H1 (cell line): ENCODE results near the gene CASD1. TPM values are rescaled to one million over a fixed set of nuclear protein-coding genes. Genes with fewer than 3 reads are reported as not detected.

ENCODE experiments used
- CTCF ChIA-PET: fragments of 300-600 bp; sonication (Branson Sonifier 250); formaldehyde crosslinking; loops from one replicate; lab custom pipeline; 2021; ENCODE audit not compliant: partially characterized antibody; lab: Charles Lee
- POLR2A ChIA-PET: fragments of 300-600 bp; sonication (Branson Sonifier 250); formaldehyde crosslinking; loops from one replicate; lab custom pipeline; 2021; ENCODE audit warnings: inconsistent platforms; ENCODE audit not compliant: partially characterized antibody; lab: Charles Lee
- DNase-seq, 2 experiments: peaks; one replicate each; pipeline versions ENCODE4 v3.0.0 to v3.0.0-alpha.2; 2010 to 2022; ENCODE audit warnings: low spot score in 2 of 2, low read depth in 1 of 2, mixed read lengths in 1 of 2
- FAIRE-seq: peaks from 2 replicates; lab custom pipeline; 2011; peaks lifted over from hg19 to GRCh38; lab: Jason Lieb, UNC
- H2AFZ ChIP-seq: 2 replicates; pipeline ENCODE4 v1.8.1; 2012; ENCODE audit warnings: low read length, inconsistent platforms
- H2AK5ac ChIP-seq: 2 replicates; pipeline ENCODE4 v1.6.1; 2013; ENCODE audit warnings: low read depth, low read length
- H2BK120ac ChIP-seq: replicated peaks from 2 replicates; pipeline ENCODE3; 2013; ENCODE audit warnings: low read depth, low read length, inconsistent platforms
- H2BK12ac ChIP-seq: 2 replicates; pipeline ENCODE4 v1.6.1; 2013; ENCODE audit warnings: low read depth, low read length
- H2BK15ac ChIP-seq: 2 replicates; pipeline ENCODE4 v1.6.1; 2013; ENCODE audit warnings: low read length
- H2BK20ac ChIP-seq: 2 replicates; pipeline ENCODE4 v1.6.1; 2013; ENCODE audit warnings: low read length
- H2BK5ac ChIP-seq: 2 replicates; pipeline ENCODE4 v1.6.1; 2013; ENCODE audit warnings: low read depth, low read length
- H3K14ac ChIP-seq: 2 replicates; pipeline ENCODE4 v1.6.1; 2013; ENCODE audit warnings: inconsistent platforms; ENCODE audit not compliant: insufficient read length
- H3K18ac ChIP-seq: 2 replicates; pipeline ENCODE4 v1.6.1; 2013; ENCODE audit warnings: low read length; ENCODE audit errors: extremely low read depth
- H3K23ac ChIP-seq: 2 replicates; pipeline ENCODE4 v1.6.1; 2013; ENCODE audit warnings: inconsistent platforms; ENCODE audit not compliant: insufficient read length
- H3K23me2 ChIP-seq: 2 replicates; pipeline ENCODE4 v1.6.1; 2013; ENCODE audit warnings: low read depth, low read length
- H3K27ac ChIP-seq: 2 replicates; pipeline ENCODE4 v1.6.1; 2011; ENCODE audit warnings: low read depth, low read length, inconsistent platforms
- H3K27me3 ChIP-seq, 4 experiments: replicated peaks in 1 of 4; 1 replicate in 1 of 4; 2 replicates in 3 of 4; pipeline versions ENCODE4 v1.6.1 to v1.8.1; 2011 to 2013; ENCODE audit warnings: low read length in 3 of 4, mild to moderate bottlenecking in 3 of 4, inconsistent platforms in 2 of 4, mixed read lengths in 2 of 4, moderate library complexity in 1 of 4; ENCODE audit not compliant: control insufficient read depth in 3 of 4, insufficient read depth in 3 of 4; ENCODE audit errors: extremely low read depth in 1 of 4
- H3K36me3 ChIP-seq, 4 experiments: 2 replicates each; pipeline versions ENCODE4 v1.6.1 to v1.8.1; 2011 to 2013; ENCODE audit warnings: mild to moderate bottlenecking in 4 of 4, low read length in 3 of 4, moderate library complexity in 2 of 4, control low read depth in 1 of 4, inconsistent platforms in 1 of 4; ENCODE audit not compliant: insufficient read depth in 4 of 4, control insufficient read depth in 2 of 4
- H3K4ac ChIP-seq: replicated peaks from 2 replicates; pipeline ENCODE3; 2013; ENCODE audit warnings: low read length, low read depth, mixed read lengths, inconsistent platforms; ENCODE audit not compliant: insufficient read length
- H3K4me1 ChIP-seq, 4 experiments: replicated peaks in 1 of 4; 1 replicate in 1 of 4; 2 replicates in 3 of 4; pipeline versions ENCODE4 v1.6.1 to v1.8.1; 2011 to 2013; ENCODE audit warnings: low read length in 3 of 4, inconsistent platforms in 2 of 4, mixed read lengths in 1 of 4; ENCODE audit not compliant: insufficient read depth in 4 of 4, control insufficient read depth in 3 of 4
- H3K4me2 ChIP-seq, 2 experiments: 2 replicates each; pipeline versions ENCODE4 v1.6.1 to v1.8.1; 2011 to 2013; ENCODE audit warnings: low read depth in 2 of 2, low read length in 2 of 2, control low read depth in 1 of 2, inconsistent platforms in 1 of 2, mild to moderate bottlenecking in 1 of 2; ENCODE audit not compliant: insufficient read depth in 1 of 2
- H3K4me3 ChIP-seq, 4 experiments: fragments of 200-600, 300-600 bp in 1 of 4; sonication (generic), shearing (Covaris generic), sonication (Bioruptor Twin) in 1 of 4; 2 replicates each; pipeline versions ENCODE4 v1.5.1 to v1.8.1; 2011 to 2016; ENCODE audit warnings: low read length in 4 of 4, low read depth in 3 of 4, control low read depth in 2 of 4, inconsistent platforms in 2 of 4, mild to moderate bottlenecking in 2 of 4, mixed read lengths in 1 of 4, moderate library complexity in 1 of 4; ENCODE audit not compliant: insufficient read depth in 2 of 4; ENCODE audit errors: extremely low read depth in 1 of 4
- H3K56ac ChIP-seq: replicated peaks from 2 replicates; pipeline ENCODE3; 2013; ENCODE audit warnings: low read depth, mild to moderate bottlenecking, mixed read lengths, low read length, inconsistent platforms; ENCODE audit not compliant: insufficient read length
- H3K79me1 ChIP-seq: 2 replicates; pipeline ENCODE4 v1.6.1; 2013; ENCODE audit warnings: low read depth, low read length, control low read depth
- H3K79me2 ChIP-seq, 2 experiments: 2 replicates each; pipeline versions ENCODE4 v1.6.1 to v1.8.1; 2012 to 2013; ENCODE audit warnings: low read length in 2 of 2, mild to moderate bottlenecking in 2 of 2, inconsistent platforms in 1 of 2; ENCODE audit not compliant: insufficient read depth in 2 of 2, control insufficient read depth in 1 of 2
- H3K9ac ChIP-seq, 4 experiments: replicated peaks in 1 of 4; 1 replicate in 1 of 4; 2 replicates in 3 of 4; pipeline versions ENCODE4 v1.6.1 to v1.8.1; 2011 to 2013; ENCODE audit warnings: low read depth in 3 of 4, low read length in 3 of 4, control low read depth in 2 of 4, mild to moderate bottlenecking in 2 of 4, moderate library complexity in 2 of 4, inconsistent platforms in 1 of 4; ENCODE audit errors: extremely low read depth in 1 of 4
- H3K9me3 ChIP-seq, 2 experiments: 2 replicates each; pipeline versions ENCODE4 v1.6.1 to v1.8.1; 2012 to 2013; ENCODE audit warnings: mild to moderate bottlenecking in 2 of 2, moderate library complexity in 2 of 2, control low read depth in 1 of 2, inconsistent platforms in 1 of 2, low read depth in 1 of 2, low read length in 1 of 2, mixed read lengths in 1 of 2; ENCODE audit not compliant: insufficient read depth in 2 of 2
- H4K20me1 ChIP-seq, 2 experiments: replicated peaks in 1 of 2; 2 replicates each; pipeline versions ENCODE3 to v1.8.1; 2011 to 2013; ENCODE audit warnings: inconsistent platforms in 2 of 2, low read length in 2 of 2, mild to moderate bottlenecking in 1 of 2; ENCODE audit not compliant: insufficient read depth in 2 of 2, control insufficient read depth in 1 of 2
- H4K5ac ChIP-seq: 2 replicates; pipeline ENCODE4 v1.6.1; 2013; ENCODE audit warnings: low read length, low read depth, mixed read lengths, inconsistent platforms; ENCODE audit not compliant: insufficient read length
- H4K8ac ChIP-seq: 2 replicates; pipeline ENCODE4 v1.8.0; 2013; ENCODE audit warnings: mild to moderate bottlenecking, moderate library complexity, low read length, inconsistent platforms; ENCODE audit not compliant: insufficient read depth; ENCODE audit errors: extremely low read depth
- H4K91ac ChIP-seq: replicated peaks from 2 replicates; pipeline ENCODE3; 2013; ENCODE audit warnings: low read length, mixed read lengths, inconsistent platforms; ENCODE audit not compliant: insufficient read length
- BACH1 ChIP-seq: IDR thresholded peaks from 2 replicates; pipeline ENCODE4 v1.6.1; 2012; ENCODE audit warnings: low read length, improper control_type of control experiment
- CREB1 ChIP-seq: IDR thresholded peaks from 2 replicates; pipeline ENCODE4 v1.6.1; 2012; ENCODE audit warnings: inconsistent platforms
- GABPA ChIP-seq: IDR thresholded peaks from 2 replicates; pipeline ENCODE4 v1.6.1; 2011; ENCODE audit warnings: mild to moderate bottlenecking, low read length, moderate library complexity, borderline replicate concordance; ENCODE audit not compliant: insufficient read depth
- GTF2F1 ChIP-seq: IDR thresholded peaks from 2 replicates; pipeline ENCODE4 v1.6.1; 2012; ENCODE audit warnings: low read depth, low read length, improper control_type of control experiment, borderline replicate concordance
- NRF1 ChIP-seq: IDR thresholded peaks from 2 replicates; pipeline ENCODE4 v1.6.1; 2011; ENCODE audit warnings: mild to moderate bottlenecking, low read depth, low read length, improper control_type of control experiment
- POU5F1 ChIP-seq: IDR thresholded peaks from 2 replicates; pipeline ENCODE4 v1.6.1; 2011; ENCODE audit warnings: low read depth, mild to moderate bottlenecking, low read length, moderate library complexity
- SIN3A ChIP-seq, 2 experiments: IDR thresholded peaks in 1 of 2; conservative IDR thresholded peaks in 1 of 2; 2 replicates each; pipeline ENCODE4 v1.6.1; 2011 to 2012; ENCODE audit warnings: low read length in 2 of 2, improper control_type of control experiment in 1 of 2, low read depth in 1 of 2, mild to moderate bottlenecking in 1 of 2
- TEAD4 ChIP-seq: IDR thresholded peaks from 2 replicates; pipeline ENCODE4 v1.6.1; 2012; ENCODE audit warnings: low read depth, low read length, inconsistent platforms, mixed read lengths
- whole genome bisulfite sequencing, 2 experiments: shearing (Covaris generic) in 1 of 2; methylation state at CpG; one replicate each; pipeline versions ENCODE4 v1.1.6 to v1.1.7; 2013 to 2015; ENCODE audit warnings: low lambda C conversion rate in 2 of 2, mixed read lengths in 2 of 2, inconsistent platforms in 1 of 2, low coverage in 1 of 2, missing lambda C conversion rate in 1 of 2; ENCODE audit not compliant: insufficient replicate concordance in 2 of 2, insufficient coverage in 1 of 2, insufficient read length in 1 of 2; ENCODE audit errors: extremely low coverage in 1 of 2, missing lambda C conversion rate in 1 of 2; 5-methylcytosine and 5-hydroxymethylcytosine counted together
- polyA plus RNA-seq, 7 experiments: library from polyadenylated mRNA; depleted of rRNA in 3 of 7; stranded (reverse) in 5 of 7; unstranded in 2 of 7; fragments of >200 nt in 5 of 7; fragments of 200-250 nt in 2 of 7; gene quantifications; 1 replicate in 5 of 7; 2 replicates in 1 of 7; 4 replicates in 1 of 7; pipeline versions ENCODE4 v1.2.1 to v1.2.3, GENCODE V29; 2011 to 2013; ENCODE audit warnings: missing spikeins in 2 of 7, mixed read lengths in 2 of 7
- total RNA-seq: library from RNA; stranded (reverse); fragmentation: NEBNext Ultra II Directional; extraction: Animal tissue kit (Norgen Biotek cat#: 25700); gene quantifications from 2 replicates; pipeline ENCODE4 v1.2.1, GENCODE V29; 2021
- TF ChIP-seq, protein P1 (sequence below): IDR thresholded peaks from 2 replicates; pipeline ENCODE4 v1.6.1; 2011; ENCODE audit warnings: low read length, improper control_type of control experiment

Gene CASD1
- total and polyA plus RNA-seq, 2 of the 8 experiments (the other 6 are each of a cell fraction or from before 2014, with no cell fraction given), result 14.2 to 18.8 TPM

DNA sequence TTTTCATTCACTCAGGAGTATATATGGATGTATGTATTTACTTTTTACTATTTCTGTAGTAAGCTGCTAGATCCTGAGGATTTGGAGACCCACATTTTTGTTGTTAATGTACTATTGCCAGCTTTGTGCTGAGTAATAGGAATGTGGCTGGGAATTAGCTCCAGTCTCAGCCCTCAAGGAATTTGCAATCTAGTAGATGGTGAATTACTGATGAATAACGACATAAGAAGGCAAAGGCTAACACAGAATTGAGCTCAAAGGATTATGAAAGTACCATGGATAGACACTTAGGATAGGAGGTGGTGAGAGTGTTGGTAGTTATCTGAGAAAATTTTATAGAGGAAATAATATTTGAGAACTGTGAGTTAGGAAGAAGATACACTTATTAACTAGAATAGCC is 19.9 kb downstream of the CASD1 start:
- DNase-seq, result no peak
- TF ChIP-seq BACH1 (no peak), NRF1 (no peak), POU5F1 (no peak), TEAD4 (no peak), SIN3A (conservative IDR thresholded peaks at IDR 0.05 in 1 of 2, IDR thresholded peaks at IDR 0.05 in 1 of 2; ENCODE audit: low read depth in 1 of 2, low read length in 2 of 2) (no peak), GABPA (no peak), CREB1 (no peak), GTF2F1 (no peak)
- TF ChIP-seq, protein P1, sequence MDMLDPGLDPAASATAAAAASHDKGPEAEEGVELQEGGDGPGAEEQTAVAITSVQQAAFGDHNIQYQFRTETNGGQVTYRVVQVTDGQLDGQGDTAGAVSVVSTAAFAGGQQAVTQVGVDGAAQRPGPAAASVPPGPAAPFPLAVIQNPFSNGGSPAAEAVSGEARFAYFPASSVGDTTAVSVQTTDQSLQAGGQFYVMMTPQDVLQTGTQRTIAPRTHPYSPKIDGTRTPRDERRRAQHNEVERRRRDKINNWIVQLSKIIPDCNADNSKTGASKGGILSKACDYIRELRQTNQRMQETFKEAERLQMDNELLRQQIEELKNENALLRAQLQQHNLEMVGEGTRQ, result no peak
- no peaks in the 10 kb centered on the region for H4K20me1 ChIP-seq
- no peak overlapping the region for H4K5ac ChIP-seq
- no peak for FAIRE-seq
- no peak overlapping the region for H2BK15ac ChIP-seq
- no peaks in the 10 kb centered on the region for H3K4me1 ChIP-seq
- H2BK12ac ChIP-seq, result no peak overlapping the region
- H3K4me3 ChIP-seq, result no peak overlapping the region
- no peak overlapping the region for H3K4me2 ChIP-seq
- no peak overlapping the region for H3K56ac ChIP-seq
- H3K23me2 ChIP-seq, result no peaks in the 10 kb centered on the region; the same call in 1 of the 2 replicates
- no peak overlapping the region for H3K23ac ChIP-seq
- ChIA-PET POLR2A (no interaction called here), CTCF (interaction anchor here (0.8 kb wide), 1 partner anchor 17 kb away, joined by 4 read pairs; no protein-coding TSS in a partner anchor)
- no peak overlapping the region for H4K8ac ChIP-seq
- H3K36me3 ChIP-seq, result peaks cover 0 to 36% (median 2%) of the 10 kb centered on the region in 4 experiments; a peak in 3 of 8 replicates
- no peaks in the 10 kb centered on the region for H3K27me3 ChIP-seq
- H3K9ac ChIP-seq, result no peak overlapping the region
- H3K79me1 ChIP-seq, result no peaks in the 10 kb centered on the region
- no peak overlapping the region for H2BK120ac ChIP-seq
- H3K4ac ChIP-seq, result no peak overlapping the region
- no peaks in the 10 kb centered on the region for H3K9me3 ChIP-seq
- H2BK5ac ChIP-seq, result no peak overlapping the region
- no peaks in the 10 kb centered on the region for H3K79me2 ChIP-seq
- no peak overlapping the region for H3K27ac ChIP-seq
- no peak overlapping the region for H4K91ac ChIP-seq
- no peak overlapping the region for H2BK20ac ChIP-seq
- WGBS, 2 experiments, result 92% methylated on average over 1 of the region's 1 CpG; no CpG with 5 or more reads in 1 of the 2 experiments
- H2AFZ ChIP-seq, result no peak overlapping the region
- no peak overlapping the region for H2AK5ac ChIP-seq
- H3K14ac ChIP-seq, result no peak overlapping the region
- H3K18ac ChIP-seq, result no peak overlapping the region
